CD4-positive, CD25-positive, alpha-beta regulatory T cell (primary cell): Measurements from ENCODE around the gene KCP. TPM values are rescaled to one million over a fixed set of nuclear protein-coding genes. Genes with fewer than 3 reads are reported as not detected.

Experiments used
- ATAC-seq, 2 donors: fragments of 150-1000 bp; cut with Tn5 transposase; one replicate each; pipeline ENCODE4 v1.10.0; 2021; ENCODE audit warnings: low read depth in 2 of 2, moderate number of reproducible peaks in 2 of 2, moderate library complexity in 1 of 2
- DNase-seq, 3 donors: peaks; one replicate each; pipeline versions ENCODE4 v3.0.0 to v3.0.0-alpha.2; 2012 to 2022; ENCODE audit warnings: mixed read lengths in 1 of 3
- H3K27ac ChIP-seq: one replicate; pipeline ENCODE4 v1.7.0; 2013; ENCODE audit warnings: mild to moderate bottlenecking, low read length; ENCODE audit not compliant: insufficient read depth, poor library complexity, severe bottlenecking
- H3K27me3 ChIP-seq: one replicate; pipeline ENCODE4 v1.7.0; 2013; ENCODE audit warnings: low read length; ENCODE audit not compliant: control insufficient read depth, insufficient read depth
- H3K36me3 ChIP-seq: one replicate; pipeline ENCODE4 v1.7.0; 2013; ENCODE audit warnings: mild to moderate bottlenecking, low read length, moderate library complexity; ENCODE audit not compliant: control insufficient read depth, insufficient read depth
- H3K4me1 ChIP-seq: 2 replicates; pipeline ENCODE4 v1.7.0; 2013; ENCODE audit warnings: mild to moderate bottlenecking, low read length; ENCODE audit not compliant: insufficient read depth, control insufficient read depth, poor library complexity, severe bottlenecking
- H3K4me3 ChIP-seq: one replicate; pipeline ENCODE4 v1.7.0; 2013; ENCODE audit warnings: low read depth, mild to moderate bottlenecking, low read length, moderate library complexity
- H3K9me3 ChIP-seq, 2 experiments: 1 replicate in 1 of 2; 2 replicates in 1 of 2; pipeline ENCODE4 v1.7.0; 2013; ENCODE audit warnings: low read length in 2 of 2, mild to moderate bottlenecking in 1 of 2, moderate library complexity in 1 of 2; ENCODE audit not compliant: control insufficient read depth in 2 of 2
- H3K27ac Mint-ChIP-seq, 3 donors: one replicate each; pipeline ENCODE4 v1.8.0; 2020 to 2022; ENCODE audit warnings: mild to moderate bottlenecking in 3 of 3, mixed read lengths in 3 of 3, moderate library complexity in 2 of 3
- H3K27me3 Mint-ChIP-seq: one replicate; pipeline ENCODE4 v1.8.0; 2022; ENCODE audit warnings: mild to moderate bottlenecking, mixed read lengths
- H3K36me3 Mint-ChIP-seq: one replicate; pipeline ENCODE4 v1.8.0; 2020; ENCODE audit warnings: mixed read lengths
- H3K4me1 Mint-ChIP-seq, 4 donors: one replicate each; pipeline ENCODE4 v1.8.0; 2020 to 2022; ENCODE audit warnings: mixed read lengths in 4 of 4, mild to moderate bottlenecking in 1 of 4
- H3K4me3 Mint-ChIP-seq, 4 donors: one replicate each; pipeline ENCODE4 v1.8.0; 2020 to 2022; ENCODE audit warnings: mild to moderate bottlenecking in 4 of 4, mixed read lengths in 4 of 4, moderate library complexity in 3 of 4
- H3K9me3 Mint-ChIP-seq, 7 donors: one replicate each; pipeline ENCODE4 v1.8.0; 2020 to 2022; ENCODE audit warnings: mixed read lengths in 7 of 7, mild to moderate bottlenecking in 3 of 7, moderate library complexity in 2 of 7
- polyA plus RNA-seq, 4 donors: library from polyadenylated mRNA; unstranded; fragments of 300-500 nt; fragmentation: Illumina TruSeq; gene quantifications; one replicate each; pipeline ENCODE4 v1.2.3, GENCODE V29; 2021
- total RNA-seq: library from RNA; stranded (reverse); gene quantifications from one replicate; pipeline ENCODE4 v1.2.3, GENCODE V29; 2022

Gene KCP
- total RNA-seq (0.22 TPM), polyA plus RNA-seq (under 1 TPM in 2 of 4 donors, not detected in 2; 0.08 TPM)

DNA sequence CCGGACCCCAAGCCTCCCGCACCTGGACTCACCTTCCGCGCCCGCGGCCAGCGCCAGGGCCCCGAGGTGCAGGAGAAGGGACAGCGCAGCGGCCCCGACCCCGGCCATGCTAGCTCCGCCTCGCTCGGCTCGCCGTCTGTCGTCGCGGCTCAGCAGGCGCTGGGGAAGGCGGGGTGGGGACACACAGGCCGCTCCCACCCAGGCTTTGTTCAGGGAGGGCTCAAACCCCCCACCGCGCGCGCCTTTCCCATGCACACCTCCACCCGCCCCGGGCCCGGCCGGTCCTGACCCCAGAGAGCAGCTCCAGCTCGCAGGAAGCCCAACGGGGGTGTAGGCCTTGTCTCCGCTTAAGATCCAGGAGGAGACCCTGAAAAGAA is at the start of gene KCP:
Gene KCP (minus strand): TSS at position 141 of the 377 bp plus-strand sequence. CDS start 33 bp downstream, at position 108.
- no peak within 1 kb of the TSS for H3K27ac Mint-ChIP-seq
- DNase-seq (no peak), ATAC-seq (no peak)
- no peaks in the 10 kb centered on the region for H3K36me3 ChIP-seq
- H3K36me3 Mint-ChIP-seq, result no peaks in the 10 kb centered on the region
- no peaks in the 10 kb centered on the region for H3K9me3 ChIP-seq
- no peak within 1 kb of the TSS for H3K4me3 ChIP-seq
- no peaks in the 10 kb centered on the region for H3K9me3 Mint-ChIP-seq
- H3K4me3 Mint-ChIP-seq, result no peak within 1 kb of the TSS
- H3K27me3 ChIP-seq, result no peaks in the 10 kb centered on the region
- H3K4me1 Mint-ChIP-seq, result peaks cover 3 to 12% (median 4%) of the 10 kb centered on the region in 4 donors
- H3K27ac ChIP-seq, result no peak within 1 kb of the TSS
- H3K27me3 Mint-ChIP-seq, result peaks cover 63% of the 10 kb centered on the region
- H3K4me1 ChIP-seq, result peaks cover 7% of the 10 kb centered on the region

DNA sequence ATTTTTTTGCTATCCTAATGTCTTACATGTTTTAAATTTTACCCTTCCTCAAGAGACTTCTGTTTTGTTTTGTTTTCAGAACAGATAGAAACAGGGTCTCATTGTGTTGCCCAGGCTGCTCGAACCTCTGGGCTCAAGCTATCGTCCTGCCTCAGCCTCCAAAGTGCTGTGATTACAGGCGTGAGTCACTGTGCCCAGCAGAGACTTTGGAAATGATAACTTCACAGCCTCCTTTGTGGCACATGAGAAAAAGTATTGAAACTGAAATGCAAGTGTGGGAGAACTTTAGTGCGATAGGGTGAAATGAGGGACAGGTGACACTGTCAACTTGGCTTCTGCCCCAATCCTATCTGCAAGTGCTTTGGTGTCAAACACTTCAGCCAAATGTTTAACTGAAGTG is 48.8 kb upstream of the KCP start:
- H3K27me3 ChIP-seq, result no peaks in the 10 kb centered on the region
- peaks cover 9 to 17% (median 13%) of the 10 kb centered on the region in 4 donors for H3K4me1 Mint-ChIP-seq
- no peaks in the 10 kb centered on the region for H3K4me1 ChIP-seq
- H3K27ac Mint-ChIP-seq, result no peak overlapping the region
- H3K36me3 Mint-ChIP-seq, result peaks cover 37% of the 10 kb centered on the region
- H3K27me3 Mint-ChIP-seq, result no peaks in the 10 kb centered on the region
- DNase-seq (no peak), ATAC-seq (no peak)
- H3K4me3 ChIP-seq, result no peak overlapping the region
- no peak overlapping the region for H3K4me3 Mint-ChIP-seq
- H3K9me3 ChIP-seq, result no peaks in the 10 kb centered on the region
- peaks cover 65% of the 10 kb centered on the region for H3K36me3 ChIP-seq
- no peaks in the 10 kb centered on the region for H3K9me3 Mint-ChIP-seq
- H3K27ac ChIP-seq, result no peak overlapping the region

DNA sequence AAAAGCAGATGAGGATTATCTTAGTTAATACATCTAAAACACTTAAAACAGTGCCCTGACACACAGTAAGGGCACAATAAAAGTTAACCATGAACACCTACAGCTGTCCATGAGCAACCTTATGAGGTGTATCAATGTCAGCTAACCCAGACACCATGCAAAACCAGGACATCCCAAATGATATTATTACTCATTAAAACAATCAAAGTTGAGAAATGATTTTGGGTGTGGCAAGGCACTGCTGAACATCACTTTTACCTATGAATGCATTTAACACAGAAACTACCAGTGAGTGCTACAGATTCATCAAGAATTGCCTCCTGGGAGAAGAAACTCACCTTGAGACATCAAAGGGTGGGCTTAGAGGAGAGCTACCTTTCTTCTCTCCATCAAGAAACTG is 45.5 kb upstream of the KCP start:
- Histone ChIP-seq H3K27me3 (no peaks in the 10 kb centered on the region), H3K36me3 (peaks cover 77% of the 10 kb centered on the region), H3K4me1 (no peaks in the 10 kb centered on the region), H3K27ac (no peak overlapping the region), H3K4me3 (no peak overlapping the region), H3K9me3 (no peaks in the 10 kb centered on the region)
- ATAC-seq, result no peak
- Mint-ChIP-seq H3K9me3 (no peaks in the 10 kb centered on the region), H3K4me1 (no peaks in the 10 kb centered on the region), H3K36me3 (peaks cover 38% of the 10 kb centered on the region), H3K27me3 (no peaks in the 10 kb centered on the region), H3K27ac (no peak overlapping the region), H3K4me3 (no peak overlapping the region)
- DNase-seq, result no peak

DNA sequence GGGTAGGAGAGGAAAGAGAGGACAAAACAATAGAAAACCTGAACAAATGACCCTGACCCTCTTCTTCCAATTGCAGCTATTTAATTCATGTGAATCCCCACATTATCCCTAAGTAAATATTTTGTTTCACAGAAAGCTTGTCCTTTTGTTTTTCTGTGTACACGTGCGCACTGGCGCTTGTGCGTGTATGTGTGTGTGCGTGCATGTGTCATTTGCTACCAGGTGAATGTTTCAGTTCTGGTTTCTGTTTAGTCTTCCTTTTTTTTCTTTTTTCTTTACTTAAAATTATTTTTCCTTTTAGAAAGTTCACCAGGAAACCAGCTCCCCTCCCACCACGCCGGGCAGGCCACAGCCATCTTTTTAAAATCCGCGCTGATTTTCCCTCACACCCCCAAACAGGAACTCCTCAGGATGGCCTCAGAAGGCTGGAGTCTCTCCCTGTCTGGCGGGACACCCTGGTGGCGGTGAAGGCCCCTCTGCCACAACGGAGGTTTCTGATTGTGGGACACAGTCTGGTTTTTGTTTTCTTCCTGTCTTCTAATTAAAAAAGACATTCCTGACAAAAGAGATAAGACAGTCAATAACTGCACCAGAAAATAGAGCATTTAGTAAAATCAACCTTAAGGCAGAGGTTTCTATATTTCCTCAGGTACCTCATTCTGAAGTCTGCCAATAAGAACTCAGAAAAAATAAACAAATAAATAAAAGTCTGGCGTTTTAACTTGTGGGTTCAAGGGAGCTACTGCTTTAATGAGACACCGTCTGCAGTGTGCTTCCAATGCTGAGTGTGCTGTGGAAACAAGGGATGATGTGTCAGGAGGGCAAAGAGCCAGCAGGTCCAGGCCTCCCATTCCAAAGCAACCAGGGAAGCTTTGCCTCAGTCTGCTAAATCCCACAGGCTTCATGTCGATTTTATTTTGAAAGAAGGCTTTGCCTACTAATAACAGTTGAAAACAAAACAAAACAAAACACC is 44.6 kb upstream of the KCP start:
- H3K9me3 Mint-ChIP-seq, result no peaks in the 10 kb centered on the region
- no peaks in the 10 kb centered on the region for H3K4me1 Mint-ChIP-seq
- no peaks in the 10 kb centered on the region for H3K27me3 Mint-ChIP-seq
- ATAC-seq, result no peak
- Histone ChIP-seq H3K4me1 (no peaks in the 10 kb centered on the region), H3K36me3 (peaks cover 75% of the 10 kb centered on the region), H3K4me3 (no peak overlapping the region), H3K9me3 (no peaks in the 10 kb centered on the region), H3K27ac (no peak overlapping the region), H3K27me3 (no peaks in the 10 kb centered on the region)
- DNase-seq, result no peak
- H3K27ac Mint-ChIP-seq, result no peak overlapping the region
- no peak overlapping the region for H3K4me3 Mint-ChIP-seq
- H3K36me3 Mint-ChIP-seq, result peaks cover 41% of the 10 kb centered on the region

DNA sequence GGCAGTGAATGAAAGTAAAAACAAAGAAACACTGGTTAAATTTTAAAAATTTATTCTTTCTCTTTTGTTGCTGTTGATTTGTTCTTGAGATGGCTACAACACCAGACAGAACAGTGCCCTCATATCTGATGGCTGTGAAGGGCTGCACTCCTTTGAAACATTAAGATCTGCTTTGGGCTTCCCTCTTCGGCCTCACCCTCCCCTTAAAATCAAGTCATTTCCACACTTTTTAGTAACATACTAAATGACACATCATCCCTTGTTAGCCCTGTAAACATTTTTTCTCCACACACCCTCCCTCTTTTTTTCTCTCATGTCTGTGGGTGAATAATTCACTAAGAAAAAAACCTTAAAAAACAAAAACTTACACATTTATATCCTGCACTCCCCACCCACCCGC is 43.6 kb upstream of the KCP start:
- H3K27ac ChIP-seq, result no peak overlapping the region
- DNase-seq, result no peak
- Mint-ChIP-seq H3K9me3 (no peaks in the 10 kb centered on the region), H3K4me1 (no peaks in the 10 kb centered on the region), H3K36me3 (peaks cover 39% of the 10 kb centered on the region), H3K4me3 (no peak overlapping the region), H3K27ac (peak overlapping the region in 2 of 3 donors; percentile 52 to 59), H3K27me3 (no peaks in the 10 kb centered on the region)
- no peaks in the 10 kb centered on the region for H3K4me1 ChIP-seq
- H3K9me3 ChIP-seq, result no peaks in the 10 kb centered on the region
- H3K4me3 ChIP-seq, result no peak overlapping the region
- no peak for ATAC-seq
- H3K27me3 ChIP-seq, result no peaks in the 10 kb centered on the region
- H3K36me3 ChIP-seq, result peaks cover 66% of the 10 kb centered on the region

DNA sequence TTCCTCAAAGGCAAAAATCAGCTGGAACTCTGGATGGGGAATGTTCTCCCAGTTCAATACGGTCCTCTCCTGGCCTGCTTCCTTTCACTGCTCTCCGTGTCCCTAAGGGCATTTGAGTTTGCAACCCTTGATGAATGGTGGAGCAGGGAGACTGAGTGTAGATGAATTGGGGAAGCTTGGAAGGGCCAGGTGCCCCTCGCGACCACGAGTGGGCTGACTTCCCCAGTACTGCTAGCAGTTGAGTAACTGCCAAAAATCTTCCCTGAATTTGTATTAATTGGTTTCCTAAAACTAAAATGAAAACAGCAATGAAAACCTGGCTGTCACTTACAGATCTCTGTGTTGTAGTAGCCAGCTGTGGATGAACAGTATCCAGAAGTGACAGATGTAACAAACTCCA is 40.8 kb upstream of the KCP start:
- no peaks in the 10 kb centered on the region for H3K27me3 Mint-ChIP-seq
- no peaks in the 10 kb centered on the region for H3K9me3 ChIP-seq
- no peaks in the 10 kb centered on the region for H3K9me3 Mint-ChIP-seq
- DNase-seq (no peak), ATAC-seq (no peak)
- H3K4me1 Mint-ChIP-seq, result no peaks in the 10 kb centered on the region
- no peak overlapping the region for H3K27ac ChIP-seq
- no peak overlapping the region for H3K4me3 ChIP-seq
- peaks cover 24% of the 10 kb centered on the region for H3K36me3 Mint-ChIP-seq
- no peak overlapping the region for H3K4me3 Mint-ChIP-seq
- peaks cover 54% of the 10 kb centered on the region for H3K36me3 ChIP-seq
- H3K4me1 ChIP-seq, result no peaks in the 10 kb centered on the region
- no peaks in the 10 kb centered on the region for H3K27me3 ChIP-seq
- no peak overlapping the region for H3K27ac Mint-ChIP-seq

DNA sequence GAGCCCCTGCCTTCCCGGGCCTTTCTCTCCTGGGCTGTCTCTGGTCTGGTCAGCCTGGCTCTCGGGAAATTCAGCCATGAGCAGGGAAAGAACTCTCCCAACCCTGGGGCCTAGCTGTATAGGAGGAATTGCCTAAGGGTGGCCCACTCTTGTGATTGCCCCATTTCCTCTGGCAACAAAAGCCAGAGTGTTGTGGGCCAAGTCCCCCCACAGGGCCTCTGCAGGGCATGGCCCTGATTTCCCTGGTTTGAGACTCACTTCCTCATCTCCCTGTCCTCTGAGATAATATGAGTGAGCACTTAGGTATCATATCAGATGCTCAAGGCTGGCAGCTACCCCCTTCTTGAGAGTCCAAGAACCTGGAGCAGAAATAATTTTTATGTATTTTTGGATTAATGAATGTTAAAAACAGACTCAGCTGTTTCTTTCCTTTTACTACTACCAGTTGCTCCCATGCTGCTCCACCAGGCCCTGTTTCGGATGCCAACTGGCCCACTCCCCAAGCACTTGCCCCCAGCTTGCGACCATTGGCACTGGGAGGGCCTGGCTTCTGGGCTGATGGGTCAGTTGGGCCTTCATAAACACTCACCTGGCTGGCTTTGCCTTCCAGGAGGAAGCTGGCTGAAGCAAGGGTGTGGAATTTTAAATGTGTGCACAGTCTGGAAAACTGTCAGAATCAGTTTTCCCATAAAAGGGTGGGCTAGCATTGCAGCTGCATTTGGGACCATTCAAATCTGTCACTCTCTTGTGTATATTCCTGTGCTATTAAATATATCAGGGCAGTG is 38.7 kb upstream of the KCP start:
- H3K27me3 ChIP-seq, result no peaks in the 10 kb centered on the region
- Mint-ChIP-seq H3K27ac (no peak overlapping the region), H3K4me1 (peaks cover 0 to 4% (median under 1%) of the 10 kb centered on the region in 4 donors), H3K9me3 (no peaks in the 10 kb centered on the region), H3K27me3 (no peaks in the 10 kb centered on the region), H3K4me3 (peak overlapping the region in 1 of 4 donors; percentile 28), H3K36me3 (peaks cover 21% of the 10 kb centered on the region)
- H3K27ac ChIP-seq, result no peak overlapping the region
- DNase-seq, result no peak
- no peaks in the 10 kb centered on the region for H3K9me3 ChIP-seq
- H3K4me3 ChIP-seq, result no peak overlapping the region
- H3K36me3 ChIP-seq, result peaks cover 39% of the 10 kb centered on the region
- ATAC-seq, result no peak
- no peaks in the 10 kb centered on the region for H3K4me1 ChIP-seq
